Esophagus muscularis mucosa (tissue), 4 donors: ENCODE data around the gene VEGFD.

Experiments used
- CTCF ChIP-seq, 3 experiments: fragments of 200-600 bp in 2 of 3; fragments of 450-650 bp in 1 of 3; sonication (generic) in 2 of 3; IDR thresholded peaks; one replicate each; pipeline ENCODE4 v1.5.1; 2017 to 2019; ENCODE audit warnings: antibody characterized with exemption in 3 of 3, mild to moderate bottlenecking in 2 of 3, moderate library complexity in 1 of 3
- EP300 ChIP-seq: sonication (generic); formaldehyde crosslinking; IDR thresholded peaks from one replicate; pipeline ENCODE4 v1.6.1; 2017; ENCODE audit warnings: antibody characterized with exemption
- POLR2A ChIP-seq: fragments of 450-650 bp; IDR thresholded peaks from one replicate; pipeline ENCODE4 v1.6.1; 2017; ENCODE audit warnings: antibody characterized with exemption, moderate library complexity, mild to moderate bottlenecking, low read depth
- POLR2AphosphoS5 ChIP-seq, 2 donors: sonication (generic); formaldehyde crosslinking; IDR thresholded peaks; one replicate each; pipeline ENCODE4 v1.6.1; 2017; ENCODE audit warnings: antibody characterized with exemption in 2 of 2

GRCh38 chrX:15340867-15341266, 43.3 kb downstream of the VEGFD start:
- TF ChIP-seq CTCF (IDR thresholded peaks at IDR 0.05) (no peak), POLR2AphosphoS5 (IDR thresholded peaks at IDR 0.05) (no peak), POLR2A (no peak), EP300 (no peak)
